Right atrium auricular region (tissue), 2 donors: ENCODE results near the gene RXFP1. TPM values are rescaled to one million over a fixed set of nuclear protein-coding genes. Genes with fewer than 3 reads are reported as not detected.

Experiments used
- DNase-seq: peaks from one replicate; pipeline ENCODE4 v3.0.0-alpha.2; 2019; ENCODE audit warnings: low spot score
- H3K27ac ChIP-seq, 2 donors: fragments of 200-600 bp; sonication (generic); 1 replicate in 1 of 2; 2 replicates in 1 of 2; pipeline ENCODE4 v1.5.1; 2016 to 2019
- H3K27me3 ChIP-seq, 2 donors: fragments of 200-600 bp; sonication (generic); one replicate each; pipeline versions ENCODE4 v1.5.1 to v1.6.0; 2017 to 2019
- H3K36me3 ChIP-seq: fragments of 200-600 bp; sonication (generic); one replicate; pipeline ENCODE4 v1.5.1; 2016
- H3K4me1 ChIP-seq, 2 donors: fragments of 200-600 bp; sonication (generic); one replicate each; pipeline versions ENCODE4 v1.5.1 to v1.6.0; 2017 to 2019
- H3K4me3 ChIP-seq, 2 donors: fragments of 200-600 bp; sonication (generic); 1 replicate in 1 of 2; 2 replicates in 1 of 2; pipeline ENCODE4 v1.5.1; 2017 to 2019; ENCODE audit warnings: mild to moderate bottlenecking in 1 of 2, moderate library complexity in 1 of 2
- H3K9me3 ChIP-seq, 2 donors: fragments of 200-600 bp; sonication (generic); one replicate each; pipeline ENCODE4 v1.5.1; 2019
- total RNA-seq, 2 donors: library from RNA; depleted of rRNA; stranded (reverse); fragments of >200 nt; gene quantifications; one replicate each; pipeline ENCODE4 v1.1.0, GENCODE V29; 2016
- TF ChIP-seq, protein P1 (sequence below), 2 donors: fragments of 200-600 bp; sonication (generic); IDR thresholded peaks; one replicate each; pipeline ENCODE4 v1.5.1; 2019; ENCODE audit warnings: antibody characterized with exemption in 2 of 2

Gene RXFP1
- total RNA-seq, 2 donors from 2014 or later, result not detected

DNA sequence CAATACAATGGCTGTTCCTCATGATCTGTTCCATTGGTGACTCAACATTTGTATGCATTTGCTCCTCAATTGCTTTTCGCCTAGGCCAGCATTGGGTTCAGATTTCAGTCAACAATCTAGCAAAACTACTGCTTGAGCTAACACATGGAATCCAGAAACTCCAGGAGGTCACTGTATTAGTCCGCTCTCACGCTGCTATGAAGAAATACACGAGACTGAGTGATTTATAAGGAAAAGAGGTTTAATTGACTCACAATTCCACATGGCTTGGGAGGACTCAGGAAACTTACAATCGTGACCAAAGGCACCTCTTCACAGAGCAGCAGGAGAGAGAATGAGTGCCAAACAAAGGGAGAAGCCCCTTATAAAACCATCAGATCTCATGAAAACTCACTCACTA is 67.1 kb downstream of the RXFP1 start:
- TF ChIP-seq, protein P1, sequence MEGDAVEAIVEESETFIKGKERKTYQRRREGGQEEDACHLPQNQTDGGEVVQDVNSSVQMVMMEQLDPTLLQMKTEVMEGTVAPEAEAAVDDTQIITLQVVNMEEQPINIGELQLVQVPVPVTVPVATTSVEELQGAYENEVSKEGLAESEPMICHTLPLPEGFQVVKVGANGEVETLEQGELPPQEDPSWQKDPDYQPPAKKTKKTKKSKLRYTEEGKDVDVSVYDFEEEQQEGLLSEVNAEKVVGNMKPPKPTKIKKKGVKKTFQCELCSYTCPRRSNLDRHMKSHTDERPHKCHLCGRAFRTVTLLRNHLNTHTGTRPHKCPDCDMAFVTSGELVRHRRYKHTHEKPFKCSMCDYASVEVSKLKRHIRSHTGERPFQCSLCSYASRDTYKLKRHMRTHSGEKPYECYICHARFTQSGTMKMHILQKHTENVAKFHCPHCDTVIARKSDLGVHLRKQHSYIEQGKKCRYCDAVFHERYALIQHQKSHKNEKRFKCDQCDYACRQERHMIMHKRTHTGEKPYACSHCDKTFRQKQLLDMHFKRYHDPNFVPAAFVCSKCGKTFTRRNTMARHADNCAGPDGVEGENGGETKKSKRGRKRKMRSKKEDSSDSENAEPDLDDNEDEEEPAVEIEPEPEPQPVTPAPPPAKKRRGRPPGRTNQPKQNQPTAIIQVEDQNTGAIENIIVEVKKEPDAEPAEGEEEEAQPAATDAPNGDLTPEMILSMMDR (IDR thresholded peaks at IDR 0.05), result no peak
- no peak for DNase-seq
- no peak overlapping the region for H3K27ac ChIP-seq
- H3K27me3 ChIP-seq, result no peaks in the 10 kb centered on the region
- H3K36me3 ChIP-seq, result no peaks in the 10 kb centered on the region
- H3K9me3 ChIP-seq, result no peaks in the 10 kb centered on the region
- no peak overlapping the region for H3K4me3 ChIP-seq
- H3K4me1 ChIP-seq, result no peaks in the 10 kb centered on the region

DNA sequence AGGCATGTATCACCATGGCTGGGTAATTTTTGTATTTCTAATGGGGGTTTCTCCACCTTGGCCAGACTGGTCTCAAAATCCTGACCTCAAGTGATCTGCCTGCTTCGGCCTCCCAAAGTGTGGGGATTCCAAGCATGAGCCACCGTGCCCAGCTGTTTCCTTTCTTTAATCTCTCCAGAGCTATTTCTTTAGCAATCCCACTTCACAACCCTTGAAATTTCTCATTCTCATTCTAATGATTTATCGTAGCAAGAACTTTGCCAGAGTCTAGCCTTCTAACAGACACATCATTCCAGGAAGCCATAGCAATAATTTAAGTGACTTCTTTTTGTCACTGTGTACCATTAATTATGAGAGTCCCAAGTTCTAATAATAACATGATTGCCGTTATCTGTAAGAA is 68.6 kb downstream of the RXFP1 start:
- TF ChIP-seq, protein P1 (IDR thresholded peaks at IDR 0.05), result no peak
- H3K9me3 ChIP-seq, result no peaks in the 10 kb centered on the region
- no peaks in the 10 kb centered on the region for H3K4me1 ChIP-seq
- no peak overlapping the region for H3K4me3 ChIP-seq
- H3K27me3 ChIP-seq, result no peaks in the 10 kb centered on the region
- H3K27ac ChIP-seq, result no peak overlapping the region
- H3K36me3 ChIP-seq, result no peaks in the 10 kb centered on the region
- no peak for DNase-seq

DNA sequence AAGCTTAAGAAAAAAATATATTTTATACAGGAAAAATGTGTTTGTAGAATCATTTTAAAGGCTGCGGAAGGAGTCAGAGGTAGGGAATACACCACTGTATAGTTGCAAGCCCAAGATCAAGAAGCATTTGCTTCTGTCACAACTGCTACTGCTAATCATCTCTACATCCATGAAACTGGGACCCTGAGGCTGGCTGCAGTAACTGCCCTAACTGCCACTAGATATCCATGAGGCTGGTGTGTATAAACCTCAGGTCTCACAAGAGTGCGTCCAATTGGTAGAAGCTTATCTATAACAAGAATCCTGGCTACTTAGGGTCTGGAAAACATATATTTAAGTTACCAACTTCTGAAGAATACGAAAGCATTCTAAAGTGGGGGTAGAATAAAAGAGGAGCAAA is 69.1 kb downstream of the RXFP1 start:
- DNase-seq, result no peak

DNA sequence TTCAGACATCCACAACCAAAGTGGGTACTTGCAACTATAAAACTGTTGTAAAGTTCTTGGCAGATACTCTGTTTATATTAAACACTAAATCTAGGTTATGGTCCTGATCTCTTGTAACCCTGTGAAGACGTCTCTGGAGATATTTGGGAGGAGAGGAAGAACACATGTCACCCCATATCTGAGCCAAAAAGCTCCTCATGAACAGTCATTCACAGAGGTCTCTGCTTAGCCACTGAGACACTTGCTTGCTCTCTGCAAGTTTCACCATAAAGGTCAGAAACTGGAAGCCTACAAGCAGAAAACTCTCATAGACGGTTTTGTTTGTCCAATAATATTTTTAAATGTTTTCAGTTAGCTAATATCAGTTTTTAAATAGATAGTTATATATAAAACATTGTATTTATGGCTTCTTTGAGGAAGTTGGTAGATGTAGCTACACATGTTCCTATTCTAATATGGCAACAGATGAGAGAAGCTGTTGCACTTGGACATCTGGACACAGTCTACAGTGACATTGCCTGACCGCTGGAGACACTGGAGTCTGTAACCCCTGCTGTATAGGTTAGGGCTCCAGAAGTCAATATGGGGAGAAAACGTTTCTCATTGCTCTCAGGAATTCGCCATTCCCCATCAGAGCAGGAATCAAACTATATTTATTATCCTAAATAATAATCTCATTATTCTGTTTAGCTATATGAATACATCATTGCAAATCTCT is 76.4 kb downstream of the RXFP1 start:
- Histone ChIP-seq H3K9me3 (no peaks in the 10 kb centered on the region), H3K27ac (no peak overlapping the region), H3K36me3 (no peaks in the 10 kb centered on the region), H3K4me1 (no peaks in the 10 kb centered on the region), H3K27me3 (no peaks in the 10 kb centered on the region), H3K4me3 (no peak overlapping the region)
- no peak for DNase-seq
- TF ChIP-seq, protein P1 (IDR thresholded peaks at IDR 0.05), result no peak

More for the DNA sequence above, 69.1 kb downstream of the RXFP1 start:
- H3K27me3 ChIP-seq, result no peaks in the 10 kb centered on the region
- no peak overlapping the region for H3K27ac ChIP-seq
- no peak overlapping the region for H3K4me3 ChIP-seq
- H3K36me3 ChIP-seq, result no peaks in the 10 kb centered on the region
- H3K4me1 ChIP-seq, result no peaks in the 10 kb centered on the region
- TF ChIP-seq, protein P1 (IDR thresholded peaks at IDR 0.05), result no peak
- H3K9me3 ChIP-seq, result no peaks in the 10 kb centered on the region

DNA sequence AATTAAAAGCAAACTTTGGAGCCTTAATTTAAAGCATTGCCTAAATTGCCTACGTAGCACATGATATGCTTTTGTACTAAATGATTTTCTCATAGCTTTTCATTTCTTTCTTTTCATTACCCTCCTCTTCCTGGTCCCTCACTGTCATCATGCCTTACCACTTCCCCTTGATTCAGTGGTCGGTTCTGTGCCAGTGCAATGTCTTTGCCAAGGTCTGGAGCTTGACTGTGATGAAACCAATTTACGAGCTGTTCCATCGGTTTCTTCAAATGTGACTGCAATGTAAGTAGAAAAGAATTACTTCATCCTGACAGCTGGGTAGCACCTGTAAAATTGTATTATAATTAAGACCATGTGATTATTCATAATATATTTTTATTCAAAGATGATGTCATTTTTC is 77.5 kb downstream of the RXFP1 start:
- TF ChIP-seq, protein P1 (IDR thresholded peaks at IDR 0.05), result no peak
- H3K9me3 ChIP-seq, result no peaks in the 10 kb centered on the region
- H3K36me3 ChIP-seq, result no peaks in the 10 kb centered on the region
- H3K4me3 ChIP-seq, result no peak overlapping the region
- no peaks in the 10 kb centered on the region for H3K27me3 ChIP-seq
- no peak for DNase-seq
- H3K27ac ChIP-seq, result no peak overlapping the region
- H3K4me1 ChIP-seq, result no peaks in the 10 kb centered on the region
